H9 (cell line): ENCODE results near the gene ENPEP. TPM values are rescaled to one million over a fixed set of nuclear protein-coding genes. Genes with fewer than 3 reads are reported as not detected.

Experiments used
- DNase-seq: peaks from one replicate; pipeline ENCODE4 v3.0.0-alpha.2; 2017
- H2AFZ ChIP-seq: one replicate; pipeline ENCODE4 v1.6.1; 2013; ENCODE audit warnings: mild to moderate bottlenecking, low read length, control low read depth, moderate library complexity
- H2AK5ac ChIP-seq: 2 replicates; pipeline ENCODE4 v1.6.1; 2013; ENCODE audit warnings: low read length, control low read depth, mixed read lengths; ENCODE audit not compliant: insufficient read length
- H2BK120ac ChIP-seq: one replicate; pipeline ENCODE4 v1.6.1; 2013; ENCODE audit warnings: low read depth, mild to moderate bottlenecking, low read length, control low read depth, inconsistent platforms; ENCODE audit not compliant: poor library complexity, severe bottlenecking
- H2BK12ac ChIP-seq: 2 replicates; pipeline ENCODE4 v1.6.1; 2013; ENCODE audit warnings: low read length, control low read depth, mixed read lengths, low read depth; ENCODE audit not compliant: insufficient read length
- H2BK15ac ChIP-seq: 2 replicates; pipeline ENCODE4 v1.6.1; 2013; ENCODE audit warnings: low read depth, low read length, control low read depth
- H2BK20ac ChIP-seq: one replicate; pipeline ENCODE4 v1.6.1; 2013; ENCODE audit warnings: low read depth, mild to moderate bottlenecking, low read length, control low read depth, inconsistent platforms; ENCODE audit not compliant: poor library complexity, severe bottlenecking
- H2BK5ac ChIP-seq: 2 replicates; pipeline ENCODE4 v1.6.1; 2013; ENCODE audit warnings: low read length, control low read depth, mixed read lengths; ENCODE audit not compliant: insufficient read length
- H3K14ac ChIP-seq: 2 replicates; pipeline ENCODE4 v1.6.1; 2013; ENCODE audit warnings: low read length, control low read depth; ENCODE audit not compliant: insufficient read depth
- H3K18ac ChIP-seq: 2 replicates; pipeline ENCODE4 v1.6.1; 2013; ENCODE audit warnings: low read depth, mild to moderate bottlenecking, mixed read lengths, low read length, control low read depth; ENCODE audit not compliant: insufficient read length
- H3K23ac ChIP-seq: 2 replicates; pipeline ENCODE4 v1.6.1; 2013; ENCODE audit warnings: low read length, control low read depth, mixed read lengths, low read depth; ENCODE audit not compliant: insufficient read length
- H3K23me2 ChIP-seq: 2 replicates; pipeline ENCODE4 v1.6.1; 2013; ENCODE audit warnings: low read depth, mild to moderate bottlenecking, mixed read lengths, low read length, control low read depth; ENCODE audit not compliant: insufficient read length, poor library complexity, severe bottlenecking
- H3K27ac ChIP-seq: 2 replicates; pipeline ENCODE4 v1.5.1; 2013; ENCODE audit warnings: low read length, control low read depth, mixed read lengths, low read depth; ENCODE audit not compliant: insufficient read length
- H3K27me3 ChIP-seq: 2 replicates; pipeline ENCODE4 v1.6.1; 2013; ENCODE audit warnings: low read length, control low read depth, inconsistent platforms; ENCODE audit not compliant: insufficient read depth
- H3K4ac ChIP-seq: 2 replicates; pipeline ENCODE4 v1.6.1; 2013; ENCODE audit warnings: low read depth, mild to moderate bottlenecking, control low read depth, inconsistent platforms, low read length, moderate library complexity
- H3K4me1 ChIP-seq: 2 replicates; pipeline ENCODE4 v1.6.1; 2013; ENCODE audit warnings: low read length, control low read depth, inconsistent platforms; ENCODE audit not compliant: insufficient read depth
- H3K4me2 ChIP-seq: 2 replicates; pipeline ENCODE4 v1.6.1; 2013; ENCODE audit warnings: low read length, control low read depth, mixed read lengths; ENCODE audit not compliant: insufficient read length, insufficient read depth
- H3K56ac ChIP-seq: 2 replicates; pipeline ENCODE4 v1.6.1; 2013; ENCODE audit warnings: low read depth, mild to moderate bottlenecking, mixed read lengths, low read length, control low read depth; ENCODE audit not compliant: insufficient read length
- H3K79me1 ChIP-seq: 2 replicates; pipeline ENCODE4 v1.6.1; 2013; ENCODE audit warnings: low read depth, mild to moderate bottlenecking, moderate library complexity, low read length, control low read depth, inconsistent platforms; ENCODE audit not compliant: insufficient read depth, poor library complexity, severe bottlenecking
- H3K79me2 ChIP-seq: 2 replicates; pipeline ENCODE4 v1.6.1; 2013; ENCODE audit warnings: low read length, control low read depth, inconsistent platforms; ENCODE audit not compliant: insufficient read depth
- H3K9ac ChIP-seq: 2 replicates; pipeline ENCODE4 v1.6.1; 2013; ENCODE audit warnings: low read length, control low read depth, mixed read lengths; ENCODE audit not compliant: insufficient read length; ENCODE audit errors: extremely low read depth
- H3K9me3 ChIP-seq: one replicate; pipeline ENCODE4 v1.6.1; 2013; ENCODE audit warnings: low read depth, low read length, inconsistent platforms; ENCODE audit not compliant: control insufficient read depth
- H3T11ph ChIP-seq: one replicate; pipeline ENCODE4 v1.6.1; 2013; ENCODE audit warnings: mild to moderate bottlenecking, low read length, control low read depth, inconsistent platforms
- H4K20me1 ChIP-seq: one replicate; pipeline ENCODE4 v1.6.1; 2013; ENCODE audit not compliant: control insufficient read depth, insufficient read length, insufficient read depth
- H4K5ac ChIP-seq: 2 replicates; pipeline ENCODE4 v1.6.1; 2013; ENCODE audit warnings: low read depth, mild to moderate bottlenecking, mixed read lengths, low read length, control low read depth; ENCODE audit not compliant: insufficient read length
- H4K8ac ChIP-seq: replicated peaks from 2 replicates; pipeline ENCODE4 v1.6.1; 2013; ENCODE audit warnings: low read length, control low read depth, mixed read lengths, low read depth; ENCODE audit not compliant: insufficient read length
- H4K91ac ChIP-seq: 2 replicates; pipeline ENCODE4 v1.6.1; 2013; ENCODE audit warnings: low read depth, mild to moderate bottlenecking, moderate library complexity, mixed read lengths, low read length, control low read depth; ENCODE audit not compliant: insufficient read length
- H3K27ac Mint-ChIP-seq, 3 experiments: 2 replicates in 2 of 3; 3 replicates in 1 of 3; pipeline ENCODE4 v1.8.0; 2020 to 2021; ENCODE audit warnings: mixed read lengths in 3 of 3, mild to moderate bottlenecking in 1 of 3, moderate library complexity in 1 of 3
- H3K27me3 Mint-ChIP-seq: 2 replicates; pipeline ENCODE4 v1.8.0; 2021; ENCODE audit warnings: low read depth, mild to moderate bottlenecking, moderate library complexity, mixed read lengths
- H3K36me3 Mint-ChIP-seq, 3 experiments: 2 replicates in 2 of 3; 3 replicates in 1 of 3; pipeline ENCODE4 v1.8.0; 2020 to 2021; ENCODE audit warnings: low read depth in 3 of 3, mixed read lengths in 3 of 3; ENCODE audit not compliant: insufficient read depth in 1 of 3
- H3K4me1 Mint-ChIP-seq, 2 experiments: 2 replicates each; pipeline ENCODE4 v1.8.0; 2020; ENCODE audit warnings: mixed read lengths in 2 of 2
- H3K4me3 Mint-ChIP-seq, 2 experiments: 2 replicates in 1 of 2; 3 replicates in 1 of 2; pipeline ENCODE4 v1.8.0; 2020 to 2021; ENCODE audit warnings: mild to moderate bottlenecking in 2 of 2, mixed read lengths in 2 of 2, moderate library complexity in 1 of 2
- H3K9me3 Mint-ChIP-seq, 2 experiments: 2 replicates in 1 of 2; 3 replicates in 1 of 2; pipeline ENCODE4 v1.8.0; 2020; ENCODE audit warnings: mild to moderate bottlenecking in 2 of 2, mixed read lengths in 2 of 2, moderate library complexity in 1 of 2
- CTCF ChIP-seq: fragments of 200-600 bp; sonication (generic); conservative IDR thresholded peaks from 3 replicates; pipeline ENCODE4 v1.8.0; 2021; ENCODE audit warnings: antibody characterized with exemption, mild to moderate bottlenecking
- WGBS: extraction: QIAGEN DNeasy Blood & Tissue Kit; methylation state at CpG from one replicate; pipeline ENCODE4 v1.1.7; 2013; ENCODE audit warnings: missing lambda C conversion rate, low lambda C conversion rate, mixed read lengths; ENCODE audit not compliant: insufficient read length; ENCODE audit errors: extremely low coverage; 5-methylcytosine and 5-hydroxymethylcytosine counted together
- total RNA-seq: library from RNA; stranded (reverse); gene quantifications from 2 replicates; pipeline ENCODE4 v1.2.1, GENCODE V29; 2021

ENPEP gene
- total RNA-seq, 1 experiment from 2014 or later, result 0.44 TPM

GRCh38 chr4:110452546-110452945 is 23.4 kb upstream of the ENPEP start:
- Histone ChIP-seq H3K56ac (no peak overlapping the region), H2AK5ac (no peak overlapping the region), H4K91ac (no peak overlapping the region), H3K23ac (no peak overlapping the region), H3K14ac (no peak overlapping the region), H4K20me1 (no peaks in the 10 kb centered on the region), H2BK12ac (no peak overlapping the region), H4K8ac (no peak overlapping the region), H3K27ac (no peak overlapping the region), H3K79me2 (no peaks in the 10 kb centered on the region), H2AFZ (no peak overlapping the region), H2BK20ac (no peak overlapping the region), H3K9me3 (no peaks in the 10 kb centered on the region), H3K79me1 (no peaks in the 10 kb centered on the region), H2BK15ac (no peak overlapping the region), H2BK120ac (no peak overlapping the region), H3T11ph (no peak overlapping the region), H3K9ac (no peak overlapping the region), H3K4ac (no peak overlapping the region), H2BK5ac (no peak overlapping the region), H3K18ac (no peak overlapping the region), H4K5ac (no peak overlapping the region), H3K23me2 (no peaks in the 10 kb centered on the region), H3K4me2 (no peak overlapping the region), H3K27me3 (no peaks in the 10 kb centered on the region), H3K4me1 (no peaks in the 10 kb centered on the region)
- TF ChIP-seq CTCF, result no peak
- WGBS, result no CpG with 5 or more reads among the region's 2 CpGs
- H3K27ac Mint-ChIP-seq, result no peak overlapping the region
- no peaks in the 10 kb centered on the region for H3K36me3 Mint-ChIP-seq
- peaks cover 19% of the 10 kb centered on the region for H3K27me3 Mint-ChIP-seq
- DNase-seq, result no peak
- H3K9me3 Mint-ChIP-seq, result no peaks in the 10 kb centered on the region
- H3K4me3 Mint-ChIP-seq, result no peak overlapping the region
- H3K4me1 Mint-ChIP-seq, result 0 out of 4 replicates have a peak, but pooled peaks cover 0 to 2% of the 10 kb centered on the region in 2 experiments
